Upper lobe of left lung (tissue), 6 donors: Measurements from ENCODE around the gene COQ10A. TPM values are rescaled to one million over a fixed set of nuclear protein-coding genes. Genes with fewer than 3 reads are reported as not detected.

ENCODE experiments used
- ATAC-seq, 2 donors: fragments of 200-7000 bp; cut with Tn5 transposase; one replicate each; pipeline ENCODE4 v1.9.1; 2022; ENCODE audit warnings: mild to moderate bottlenecking in 2 of 2, moderate library complexity in 2 of 2; ENCODE audit not compliant: low FRiP score in 2 of 2
- DNase-seq, 2 donors: peaks; one replicate each; pipeline ENCODE4 v3.0.0-alpha.2; 2019 to 2020
- H3K27ac ChIP-seq, 4 donors: fragments of 200-600 bp; sonication (generic); one replicate each; pipeline ENCODE4 v1.5.1; 2016 to 2019
- H3K27me3 ChIP-seq, 4 donors: fragments of 200-600 bp; sonication (generic); one replicate each; pipeline ENCODE4 v1.5.1; 2017 to 2019
- H3K36me3 ChIP-seq, 4 donors: fragments of 200-600 bp; sonication (generic); one replicate each; pipeline ENCODE4 v1.5.1; 2016 to 2019
- H3K4me1 ChIP-seq, 4 donors: fragments of 200-600 bp; sonication (generic); one replicate each; pipeline ENCODE4 v1.5.1; 2018 to 2019
- H3K4me3 ChIP-seq, 4 donors: fragments of 200-600 bp; sonication (generic); one replicate each; pipeline ENCODE4 v1.5.1; 2017 to 2019; ENCODE audit warnings: mild to moderate bottlenecking in 2 of 4, moderate library complexity in 1 of 4
- H3K9me3 ChIP-seq, 4 donors: fragments of 200-600 bp; sonication (generic); one replicate each; pipeline ENCODE4 v1.5.1; 2018 to 2019
- EP300 ChIP-seq, 4 donors: sonication (generic); formaldehyde crosslinking; IDR thresholded peaks; one replicate each; pipeline ENCODE4 v1.5.1; 2017; ENCODE audit warnings: antibody characterized with exemption in 4 of 4, control low read depth in 2 of 4
- POLR2A ChIP-seq, 4 donors: fragments of 450-650 bp; IDR thresholded peaks; one replicate each; pipeline ENCODE4 v1.5.1; 2016 to 2017; ENCODE audit warnings: antibody characterized with exemption in 4 of 4, mild to moderate bottlenecking in 2 of 4
- POLR2AphosphoS5 ChIP-seq, 2 donors: sonication (generic); formaldehyde crosslinking; IDR thresholded peaks; one replicate each; pipeline ENCODE4 v1.5.1; 2017; ENCODE audit warnings: antibody characterized with exemption in 2 of 2
- WGBS, 2 donors: methylation state at CpG; one replicate each; pipeline ENCODE4 v1.1.5; 2017 to 2018; 5-methylcytosine and 5-hydroxymethylcytosine counted together
- total RNA-seq, 6 donors: library from RNA; depleted of rRNA in 4 of 6; stranded (reverse); fragments of >200 nt in 4 of 6; gene quantifications; one replicate each; pipeline versions ENCODE4 v1.1.0 to v1.2.1, GENCODE V29; 2016 to 2021
- TF ChIP-seq, protein P1 (sequence below), 6 experiments: fragments of 450-650 bp in 4 of 6; fragments of 200-600 bp in 2 of 6; sonication (generic) in 2 of 6; IDR thresholded peaks; one replicate each; pipeline ENCODE4 v1.5.1; 2016 to 2019; ENCODE audit warnings: antibody characterized with exemption in 6 of 6
- donor health status: DM: no; HTN: no; CAD: no; lungs with moderate emphysema.
- donor health status: DM: no; HTN: yes; CAD: no; lungs with severe emphysema.

Gene COQ10A
- total RNA-seq, 6 donors from 2014 or later, result 12.8 to 26.3 (median 17.5) TPM

DNA sequence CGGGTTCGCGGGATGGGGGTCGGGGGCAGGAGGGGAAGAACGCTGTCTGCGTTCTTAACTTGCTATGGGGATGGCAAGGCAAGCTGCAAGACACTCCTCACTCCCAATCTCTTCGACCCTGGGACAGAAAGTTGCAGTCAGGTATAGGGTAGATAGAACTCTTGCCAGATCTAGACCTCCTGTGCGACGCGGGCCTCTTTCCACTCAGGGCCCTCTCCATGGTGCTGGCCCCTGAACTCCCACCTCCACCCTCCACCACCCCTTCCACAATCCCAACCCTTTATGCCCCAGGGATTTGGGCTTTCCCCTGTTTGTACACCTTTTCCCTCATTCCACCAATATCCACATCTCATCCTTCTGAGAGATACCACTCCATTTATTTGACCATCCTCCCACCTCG lies 41.8 kb upstream of the COQ10A start:
- Histone ChIP-seq H3K27ac (peak overlapping the region; percentile 74 to 100 (median 90)), H3K4me3 (peak overlapping the region; percentile 58 to 65 (median 60)), H3K27me3 (no peaks in the 10 kb centered on the region), H3K9me3 (no peaks in the 10 kb centered on the region), H3K4me1 (peaks cover 32 to 44% (median 36%) of the 10 kb centered on the region in 4 donors), H3K36me3 (peaks cover 0 to 15% (median 0%) of the 10 kb centered on the region in 4 donors)
- 71 to 77% methylated on average over 9 to 11 of the region's 11 CpGs for WGBS, 2 donors
- TF ChIP-seq POLR2A (IDR thresholded peaks at IDR 0.05) (no peak), EP300 (IDR thresholded peaks at IDR 0.05) (no peak)
- no peak for ATAC-seq
- DNase-seq, result no peak

DNA sequence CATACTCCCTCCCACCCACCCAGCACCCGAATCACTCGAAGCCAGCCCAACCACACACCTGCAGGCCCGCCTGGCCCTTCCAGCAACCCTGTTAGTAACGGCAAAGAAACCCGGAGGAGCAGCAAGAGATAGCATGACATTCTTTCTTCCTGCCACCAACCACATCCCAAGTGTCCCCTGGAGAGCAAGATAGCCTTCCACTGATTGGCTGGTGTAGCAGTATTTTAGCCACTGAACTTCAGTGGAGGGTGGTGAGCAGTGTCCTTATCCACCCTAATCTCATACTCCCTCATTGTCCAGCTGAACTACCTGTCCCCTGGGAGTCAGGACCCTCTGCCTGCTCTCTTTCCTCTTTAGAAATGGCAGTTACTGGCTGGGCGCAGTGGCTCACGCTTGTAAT lies 37.7 kb upstream of the COQ10A start:
- H3K27me3 ChIP-seq, result no peaks in the 10 kb centered on the region
- DNase-seq (no peak), ATAC-seq (no peak)
- H3K9me3 ChIP-seq, result no peaks in the 10 kb centered on the region
- H3K27ac ChIP-seq, result no peak overlapping the region
- peaks cover 0 to 15% (median 0%) of the 10 kb centered on the region in 4 donors for H3K36me3 ChIP-seq
- TF ChIP-seq POLR2A (IDR thresholded peaks at IDR 0.05), result no peak
- no peak for TF ChIP-seq POLR2AphosphoS5 (IDR thresholded peaks at IDR 0.05)
- TF ChIP-seq, protein P1, sequence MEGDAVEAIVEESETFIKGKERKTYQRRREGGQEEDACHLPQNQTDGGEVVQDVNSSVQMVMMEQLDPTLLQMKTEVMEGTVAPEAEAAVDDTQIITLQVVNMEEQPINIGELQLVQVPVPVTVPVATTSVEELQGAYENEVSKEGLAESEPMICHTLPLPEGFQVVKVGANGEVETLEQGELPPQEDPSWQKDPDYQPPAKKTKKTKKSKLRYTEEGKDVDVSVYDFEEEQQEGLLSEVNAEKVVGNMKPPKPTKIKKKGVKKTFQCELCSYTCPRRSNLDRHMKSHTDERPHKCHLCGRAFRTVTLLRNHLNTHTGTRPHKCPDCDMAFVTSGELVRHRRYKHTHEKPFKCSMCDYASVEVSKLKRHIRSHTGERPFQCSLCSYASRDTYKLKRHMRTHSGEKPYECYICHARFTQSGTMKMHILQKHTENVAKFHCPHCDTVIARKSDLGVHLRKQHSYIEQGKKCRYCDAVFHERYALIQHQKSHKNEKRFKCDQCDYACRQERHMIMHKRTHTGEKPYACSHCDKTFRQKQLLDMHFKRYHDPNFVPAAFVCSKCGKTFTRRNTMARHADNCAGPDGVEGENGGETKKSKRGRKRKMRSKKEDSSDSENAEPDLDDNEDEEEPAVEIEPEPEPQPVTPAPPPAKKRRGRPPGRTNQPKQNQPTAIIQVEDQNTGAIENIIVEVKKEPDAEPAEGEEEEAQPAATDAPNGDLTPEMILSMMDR (IDR thresholded peaks at IDR 0.05), result no peak
- no peak for TF ChIP-seq EP300 (IDR thresholded peaks at IDR 0.05)
- peaks cover 7 to 13% (median 9%) of the 10 kb centered on the region in 4 donors for H3K4me1 ChIP-seq
- H3K4me3 ChIP-seq, result no peak overlapping the region
- whole genome bisulfite sequencing, 2 donors, result 94 to 97% methylated on average over 7 of the region's 7 CpGs

DNA sequence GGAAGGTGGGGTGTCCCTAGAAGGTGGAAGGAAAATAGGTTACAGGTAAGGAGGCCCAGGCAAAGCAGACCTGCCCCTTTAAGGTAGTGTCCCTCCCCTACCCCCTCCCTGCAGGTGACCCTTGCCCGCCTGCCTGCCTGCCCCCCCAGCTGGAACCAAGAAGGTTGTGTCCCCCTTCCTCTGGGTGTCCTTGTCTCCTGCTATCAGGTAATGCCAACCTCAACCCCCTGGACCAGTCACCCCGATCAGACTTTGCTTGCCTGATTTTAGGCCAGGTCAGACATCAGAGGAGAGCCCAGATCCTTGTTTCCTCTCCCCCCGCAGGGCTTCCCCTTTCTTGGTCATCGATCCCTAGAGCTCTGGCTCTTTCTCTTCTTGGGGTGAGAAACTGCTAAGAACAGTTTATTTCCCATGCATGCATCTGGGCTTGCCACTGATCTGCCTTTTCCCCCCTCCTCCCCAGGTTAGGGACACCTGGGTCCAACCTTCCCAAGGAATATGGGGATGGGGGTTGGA lies 36.8 kb upstream of the COQ10A start, which contains the start of gene SLC39A5:
SLC39A5 (plus strand) TSS at position 136 of the 516 bp plus-strand sequence. CDS start 1,224 bp downstream, outside the sequence.
- Histone ChIP-seq H3K27ac (no peak within 1 kb of the TSS), H3K9me3 (no peaks in the 10 kb centered on the region), H3K36me3 (peaks cover 0 to 15% (median 0%) of the 10 kb centered on the region in 4 donors), H3K4me3 (no peak within 1 kb of the TSS), H3K4me1 (peaks cover 2 to 6% (median 3%) of the 10 kb centered on the region in 4 donors), H3K27me3 (no peaks in the 10 kb centered on the region)
- no peak for DNase-seq
- ATAC-seq, result no peak
- TF ChIP-seq, protein P1 (IDR thresholded peaks at IDR 0.05), result no peak
- TF ChIP-seq EP300 (IDR thresholded peaks at IDR 0.05) (no peak), POLR2AphosphoS5 (IDR thresholded peaks at IDR 0.05) (no peak), POLR2A (IDR thresholded peaks at IDR 0.05) (no peak)
- 59 to 85% methylated on average over 4 of the region's 4 CpGs for WGBS, 2 donors

DNA sequence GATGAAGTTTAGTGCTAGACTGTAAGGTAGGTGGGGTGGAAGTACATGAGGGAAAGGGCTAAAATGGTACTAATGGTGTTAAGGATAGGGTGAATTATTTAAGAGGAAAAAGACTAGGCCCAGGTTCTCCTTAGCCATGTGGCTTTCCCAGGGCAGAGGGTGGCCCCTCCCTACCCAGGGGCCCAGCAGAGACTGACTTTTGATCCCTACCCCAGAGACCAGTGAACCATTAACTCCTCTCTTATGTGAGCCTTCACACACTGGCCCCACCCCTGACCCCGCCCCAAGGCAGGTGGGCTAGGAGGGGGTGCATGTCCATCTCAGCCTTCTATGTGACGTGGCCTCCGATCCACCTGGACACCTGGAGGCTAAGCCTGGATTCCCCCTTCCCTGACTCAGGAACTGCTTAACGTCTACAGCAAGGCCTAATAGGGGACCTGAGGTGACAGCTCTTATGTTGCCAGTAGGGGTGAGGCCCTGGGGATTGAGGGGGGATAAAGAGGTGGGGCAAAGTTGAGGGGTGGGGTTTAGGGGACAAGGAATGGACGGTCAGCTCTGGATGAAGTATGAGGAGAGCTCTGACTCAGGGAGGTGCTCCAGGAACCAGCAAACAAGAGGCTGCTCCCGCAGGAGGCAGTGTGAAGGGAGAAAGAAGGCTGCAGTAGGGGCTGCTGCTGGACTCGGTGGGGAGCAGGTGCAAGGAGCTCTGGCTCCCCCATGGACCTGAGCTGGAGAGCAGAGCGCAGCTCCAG lies 36.1 kb upstream of the COQ10A start:
- no peak overlapping the region for H3K27ac ChIP-seq
- H3K36me3 ChIP-seq, result peaks cover 0 to 15% (median 0%) of the 10 kb centered on the region in 4 donors
- H3K4me1 ChIP-seq, result no peaks in the 10 kb centered on the region
- WGBS, 2 donors, result 74 to 76% methylated on average over 7 to 8 of the region's 8 CpGs
- H3K27me3 ChIP-seq, result no peaks in the 10 kb centered on the region
- DNase-seq (no peak), ATAC-seq (no peak)
- no peaks in the 10 kb centered on the region for H3K9me3 ChIP-seq
- H3K4me3 ChIP-seq, result no peak overlapping the region
- TF ChIP-seq POLR2A (IDR thresholded peaks at IDR 0.05) (no peak), EP300 (IDR thresholded peaks at IDR 0.05) (no peak), POLR2AphosphoS5 (IDR thresholded peaks at IDR 0.05) (no peak)
- TF ChIP-seq, protein P1 (IDR thresholded peaks at IDR 0.05), result no peak

DNA sequence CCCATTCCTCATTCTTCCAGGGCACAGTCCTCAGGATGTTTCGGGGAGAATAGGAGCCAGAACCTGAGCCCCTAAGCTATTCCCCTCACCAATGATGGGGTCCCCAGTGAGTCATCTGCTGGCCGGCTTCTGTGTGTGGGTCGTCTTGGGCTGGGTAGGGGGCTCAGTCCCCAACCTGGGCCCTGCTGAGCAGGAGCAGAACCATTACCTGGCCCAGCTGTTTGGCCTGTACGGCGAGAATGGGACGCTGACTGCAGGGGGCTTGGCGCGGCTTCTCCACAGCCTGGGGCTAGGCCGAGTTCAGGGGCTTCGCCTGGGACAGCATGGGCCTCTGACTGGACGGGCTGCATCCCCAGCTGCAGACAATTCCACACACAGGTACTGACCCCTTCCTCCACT lies 35.6 kb upstream of the COQ10A start:
- Histone ChIP-seq H3K27me3 (no peaks in the 10 kb centered on the region), H3K9me3 (no peaks in the 10 kb centered on the region), H3K36me3 (peaks cover 0 to 12% (median under 1%) of the 10 kb centered on the region in 4 donors), H3K4me1 (no peaks in the 10 kb centered on the region), H3K4me3 (no peak overlapping the region), H3K27ac (no peak overlapping the region)
- DNase-seq (no peak), ATAC-seq (no peak)
- TF ChIP-seq POLR2A (IDR thresholded peaks at IDR 0.05) (no peak), POLR2AphosphoS5 (IDR thresholded peaks at IDR 0.05) (no peak), EP300 (IDR thresholded peaks at IDR 0.05) (no peak)
- TF ChIP-seq, protein P1 (IDR thresholded peaks at IDR 0.05), result no peak
- WGBS, 2 donors, result 88 to 100% methylated on average over 1 to 11 of the region's 11 CpGs
